ENCODE results near the gene LINS1. TPM values are rescaled to one million over a fixed set of nuclear protein-coding genes. Genes with fewer than 3 reads are reported as not detected.

The LINS1 gene
- total and polyA plus RNA-seq, 10 of the 15 experiments (the other 5 are each of a cell fraction or from before 2014, with no cell fraction given): 13.5 to 33.1 (median 20.3) TPM

- TF ChIP-seq MAX (IDR thresholded peaks at IDR 0.05; ENCODE audit: low read depth, low read length) (no peak), RELA (IDR thresholded peaks at IDR 0.05; ENCODE audit: borderline replicate concordance, partially characterized antibody) (no peak), MXI1 (IDR thresholded peaks at IDR 0.05; ENCODE audit: low read depth, low read length) (no peak), TARDBP (IDR thresholded peaks at IDR 0.05; ENCODE audit: borderline replicate concordance) (no peak)
Measured at GRCh38 chr15:100614336-100614735, 12.4 kb upstream of the LINS1 start (continued).

DNA sequence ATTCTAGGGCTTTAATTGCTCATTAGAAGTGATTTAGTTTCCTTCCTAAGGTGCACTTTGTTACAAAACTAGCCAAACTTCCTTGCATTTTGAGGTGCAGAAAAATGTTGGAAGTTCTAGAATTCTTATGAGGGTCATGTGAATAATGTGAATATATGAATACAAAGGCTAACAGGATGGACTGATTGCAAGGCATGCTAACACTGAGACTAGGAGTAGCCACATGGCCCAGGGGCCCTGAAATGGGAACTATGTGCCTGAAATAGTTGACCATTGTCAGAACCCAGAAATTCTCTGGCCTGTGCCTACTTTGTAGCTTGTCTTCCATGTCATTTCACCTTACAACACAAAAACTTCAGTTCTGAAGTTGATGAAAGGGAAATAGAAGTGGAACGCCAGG lies 11.2 kb upstream of the LINS1 start:
- RAD21 ChIA-PET (ENCODE audit: unreplicated experiment): no interaction called here
- CTCF ChIA-PET: no interaction called here
- SMC1A ChIA-PET (ENCODE audit: uncharacterized antibody, unreplicated experiment): interaction anchor here (0.5 to 2.1 kb wide), 3 partner anchors 8 to 1030 kb away, joined by 3 to 6 read pairs (median 3); partner anchors contain the start of genes ASB7 and LINS1
- BruUV-seq (replicated peaks): no TSS peak
- Histone ChIP-seq H3K79me2 (ENCODE audit: control insufficient read depth, insufficient read depth, low read length) (no peaks in the 10 kb centered on the region), H3K9ac (ENCODE audit: control insufficient read depth, insufficient read depth, low read length) (no peak overlapping the region), H3K27ac (ENCODE audit: control insufficient read depth, insufficient read depth) (no peak overlapping the region), H3K4me2 (ENCODE audit: control insufficient read depth, insufficient read depth) (no peak overlapping the region), H4K20me1 (ENCODE audit: control insufficient read depth, insufficient read depth) (no peaks in the 10 kb centered on the region), H3K36me3 (ENCODE audit: control insufficient read depth in 2 of 2, insufficient read depth in 2 of 2, low read length in 1 of 2) (peaks cover 3 to 30% of the 10 kb centered on the region in 2 experiments; a peak in 3 of 4 replicates), H3K4me1 (ENCODE audit: control insufficient read depth, insufficient read depth, low read length) (no peaks in the 10 kb centered on the region), H3K4me3 (no peak overlapping the region), H3K9me3 (replicated peaks; ENCODE audit: control insufficient read depth, insufficient read depth, low read length) (no peaks in the 10 kb centered on the region), H2AFZ (ENCODE audit: control insufficient read depth, low read depth, low read length) (no peak overlapping the region), H3K27me3 (replicated peaks in 1 of 2; ENCODE audit: control insufficient read depth in 2 of 2, insufficient read depth in 2 of 2, low read length in 1 of 2) (no peaks in the 10 kb centered on the region)
- ATAC-seq (no peak), FAIRE-seq (no peak), DNase-seq (ENCODE audit: low read depth, low spot score) (no peak)
- 100% methylated on average over 1 of the region's 1 CpG for WGBS (ENCODE audit: insufficient coverage, insufficient replicate concordance, low lambda C conversion rate, missing lambda C conversion rate)
- intact Hi-C loops (cut with micrococcal nuclease; ENCODE audit: unreplicated experiment) (no loop called here), in situ Hi-C loops (cut with MboI) (loop anchor here (10.0 to 25.0 kb wide), 2 partner anchors 652 to 1351 kb away; partner anchors contain the start of gene LRRC28)
- POLR2A ChIA-PET: no interaction called here
- TF ChIP-seq ZBTB4 (CRISPR knock-in tag; IDR thresholded peaks at IDR 0.05) (no peak), TARDBP (IDR thresholded peaks at IDR 0.05; ENCODE audit: borderline replicate concordance) (no peak), WRNIP1 (IDR thresholded peaks at IDR 0.05; ENCODE audit: borderline replicate concordance, low read depth, low read length) (no peak), PML (IDR thresholded peaks at IDR 0.05; ENCODE audit: low read length) (no peak), HDAC6 (IDR thresholded peaks at IDR 0.05; ENCODE audit: unreplicated experiment) (no peak), RFX5 (IDR thresholded peaks at IDR 0.05; ENCODE audit: low read depth, low read length) (no peak), YBX1 (IDR thresholded peaks at IDR 0.05) (no peak), JUNB (IDR thresholded peaks at IDR 0.05) (no peak), NR2F1 (conservative IDR thresholded peaks at IDR 0.05) (no peak), IKZF1 (conservative IDR thresholded peaks at IDR 0.05) (no peak)
- TF ChIP-seq, protein P1, sequence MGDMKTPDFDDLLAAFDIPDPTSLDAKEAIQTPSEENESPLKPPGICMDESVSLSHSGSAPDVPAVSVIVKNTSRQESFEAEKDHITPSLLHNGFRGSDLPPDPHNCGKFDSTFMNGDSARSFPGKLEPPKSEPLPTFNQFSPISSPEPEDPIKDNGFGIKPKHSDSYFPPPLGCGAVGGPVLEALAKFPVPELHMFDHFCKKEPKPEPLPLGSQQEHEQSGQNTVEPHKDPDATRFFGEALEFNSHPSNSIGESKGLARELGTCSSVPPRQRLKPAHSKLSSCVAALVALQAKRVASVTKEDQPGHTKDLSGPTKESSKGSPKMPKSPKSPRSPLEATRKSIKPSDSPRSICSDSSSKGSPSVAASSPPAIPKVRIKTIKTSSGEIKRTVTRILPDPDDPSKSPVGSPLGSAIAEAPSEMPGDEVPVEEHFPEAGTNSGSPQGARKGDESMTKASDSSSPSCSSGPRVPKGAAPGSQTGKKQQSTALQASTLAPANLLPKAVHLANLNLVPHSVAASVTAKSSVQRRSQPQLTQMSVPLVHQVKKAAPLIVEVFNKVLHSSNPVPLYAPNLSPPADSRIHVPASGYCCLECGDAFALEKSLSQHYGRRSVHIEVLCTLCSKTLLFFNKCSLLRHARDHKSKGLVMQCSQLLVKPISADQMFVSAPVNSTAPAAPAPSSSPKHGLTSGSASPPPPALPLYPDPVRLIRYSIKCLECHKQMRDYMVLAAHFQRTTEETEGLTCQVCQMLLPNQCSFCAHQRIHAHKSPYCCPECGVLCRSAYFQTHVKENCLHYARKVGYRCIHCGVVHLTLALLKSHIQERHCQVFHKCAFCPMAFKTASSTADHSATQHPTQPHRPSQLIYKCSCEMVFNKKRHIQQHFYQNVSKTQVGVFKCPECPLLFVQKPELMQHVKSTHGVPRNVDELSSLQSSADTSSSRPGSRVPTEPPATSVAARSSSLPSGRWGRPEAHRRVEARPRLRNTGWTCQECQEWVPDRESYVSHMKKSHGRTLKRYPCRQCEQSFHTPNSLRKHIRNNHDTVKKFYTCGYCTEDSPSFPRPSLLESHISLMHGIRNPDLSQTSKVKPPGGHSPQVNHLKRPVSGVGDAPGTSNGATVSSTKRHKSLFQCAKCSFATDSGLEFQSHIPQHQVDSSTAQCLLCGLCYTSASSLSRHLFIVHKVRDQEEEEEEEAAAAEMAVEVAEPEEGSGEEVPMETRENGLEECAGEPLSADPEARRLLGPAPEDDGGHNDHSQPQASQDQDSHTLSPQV (IDR thresholded peaks at IDR 0.05): no peak
